HG03095 (cell line): ENCODE data around the gene OR7G3.

Experiments
- ATAC-seq: cut with Tn5 transposase; IDR thresholded peaks from one replicate; pipeline ENCODE4 v1.9.1; 2021; ENCODE audit warnings: moderate library complexity; ENCODE audit not compliant: unreplicated experiment

The OR7G3 gene

GRCh38 chr19:9109959-9110358, 16.8 kb downstream of the OR7G3 start:
- ATAC-seq: no peak

GRCh38 chr19:9107375-9107774, 19.4 kb downstream of the OR7G3 start, which contains the start of gene OR7G2:
Gene OR7G2, minus strand, starts transcription at chr19:9107475. Its CDS starts 4,232 bp downstream, at chr19:9103243.
- no peak for ATAC-seq

GRCh38 chr19:9086761-9087160, 40.0 kb downstream of the OR7G3 start, which contains the start of gene OR1M1:
Gene OR1M1, plus strand, starts transcription at chr19:9087061. Its CDS starts 6,184 bp downstream, at chr19:9093245.
- no peak for ATAC-seq

- no peak for ATAC-seq
These were observed 48.1 kb downstream of the OR7G3 start for GRCh38 chr19:9078651-9079050.

GRCh38 chr19:9076901-9077300, 49.8 kb downstream of the OR7G3 start:
- ATAC-seq: no peak
